ENCODE results near the gene MESP2. TPM values are rescaled to one million over a fixed set of nuclear protein-coding genes. Genes with fewer than 3 reads are reported as not detected.

Gene MESP2
- total RNA-seq, 1 experiment from 2014 or later, result 0.70 TPM

- BruUV-seq (replicated peaks), result no TSS peak
- Mint-ChIP-seq H3K4me1 (ENCODE audit: low read depth, unreplicated experiment) (no peaks in the 10 kb centered on the region), H3K27ac (ENCODE audit: unreplicated experiment) (no peak overlapping the region), H3K27me3 (ENCODE audit: insufficient read depth, unreplicated experiment) (no peaks in the 10 kb centered on the region), H3K36me3 (ENCODE audit: insufficient read depth, unreplicated experiment) (no peaks in the 10 kb centered on the region), H3K9me3 (ENCODE audit: unreplicated experiment) (no peaks in the 10 kb centered on the region), H3K4me3 (ENCODE audit: unreplicated experiment) (no peak overlapping the region)
- ChIA-PET POLR2A (no interaction called here), CTCF (interaction anchor here (1.1 kb wide), 1 partner anchor 126 kb away, joined by 4 read pairs; no protein-coding TSS in a partner anchor)
- no peaks in the 10 kb centered on the region for H3K27me3 ChIP-seq (replicated peaks; ENCODE audit: control insufficient read depth, insufficient read depth, low read length)
- intact Hi-C loops (cut with micrococcal nuclease; ENCODE audit: unreplicated experiment), result no loop called here
- H3K4me1 ChIP-seq, result peaks cover 6% of the 10 kb centered on the region; the same call in 1 of the 2 replicates
- no peak overlapping the region for H3K4me3 ChIP-seq (ENCODE audit: low read depth, low read length)
- TF ChIP-seq, protein P1, sequence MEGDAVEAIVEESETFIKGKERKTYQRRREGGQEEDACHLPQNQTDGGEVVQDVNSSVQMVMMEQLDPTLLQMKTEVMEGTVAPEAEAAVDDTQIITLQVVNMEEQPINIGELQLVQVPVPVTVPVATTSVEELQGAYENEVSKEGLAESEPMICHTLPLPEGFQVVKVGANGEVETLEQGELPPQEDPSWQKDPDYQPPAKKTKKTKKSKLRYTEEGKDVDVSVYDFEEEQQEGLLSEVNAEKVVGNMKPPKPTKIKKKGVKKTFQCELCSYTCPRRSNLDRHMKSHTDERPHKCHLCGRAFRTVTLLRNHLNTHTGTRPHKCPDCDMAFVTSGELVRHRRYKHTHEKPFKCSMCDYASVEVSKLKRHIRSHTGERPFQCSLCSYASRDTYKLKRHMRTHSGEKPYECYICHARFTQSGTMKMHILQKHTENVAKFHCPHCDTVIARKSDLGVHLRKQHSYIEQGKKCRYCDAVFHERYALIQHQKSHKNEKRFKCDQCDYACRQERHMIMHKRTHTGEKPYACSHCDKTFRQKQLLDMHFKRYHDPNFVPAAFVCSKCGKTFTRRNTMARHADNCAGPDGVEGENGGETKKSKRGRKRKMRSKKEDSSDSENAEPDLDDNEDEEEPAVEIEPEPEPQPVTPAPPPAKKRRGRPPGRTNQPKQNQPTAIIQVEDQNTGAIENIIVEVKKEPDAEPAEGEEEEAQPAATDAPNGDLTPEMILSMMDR (IDR thresholded peaks at IDR 0.05; ENCODE audit: insufficient read depth in 1 of 2, low read depth in 1 of 2, low read length in 1 of 2, severe bottlenecking in 1 of 2, unreplicated experiment in 1 of 2), result no peak
- H3K9me3 ChIP-seq, result no peaks in the 10 kb centered on the region
- no peak for DNase-seq
- no peaks in the 10 kb centered on the region for H3K36me3 ChIP-seq (ENCODE audit: control insufficient read depth, insufficient read depth, low read length)
Measured at GRCh38 chr15:89749054-89749453, 27.1 kb upstream of the MESP2 start.

DNA sequence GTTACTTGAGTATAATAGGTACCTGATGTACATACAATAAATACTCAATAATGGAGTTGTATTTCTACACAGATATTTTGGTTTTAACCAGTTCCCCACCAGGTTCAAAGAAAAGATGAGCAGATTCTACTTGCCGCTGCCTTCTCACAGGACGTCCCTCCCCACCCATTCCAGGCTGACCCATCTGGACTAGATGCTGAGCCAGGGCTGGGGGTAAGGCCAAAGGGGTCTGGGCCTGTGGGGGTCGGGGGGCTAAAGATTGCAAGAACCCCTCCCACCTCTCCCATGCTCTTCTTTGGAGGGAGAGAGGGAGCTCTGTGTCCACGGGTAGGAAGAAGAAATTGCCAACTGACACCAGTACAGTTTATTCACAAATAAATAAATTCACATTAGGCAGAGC lies 26.6 kb upstream of the MESP2 start:
- no TSS peak for BruUV-seq (replicated peaks)
- intact Hi-C loops (cut with micrococcal nuclease; ENCODE audit: unreplicated experiment), result no loop called here
- Histone ChIP-seq H3K27me3 (replicated peaks; ENCODE audit: control insufficient read depth, insufficient read depth, low read length) (no peaks in the 10 kb centered on the region), H3K36me3 (ENCODE audit: control insufficient read depth, insufficient read depth, low read length) (no peaks in the 10 kb centered on the region), H3K4me1 (peaks cover 6% of the 10 kb centered on the region; the same call in 1 of the 2 replicates), H3K9me3 (no peaks in the 10 kb centered on the region), H3K4me3 (ENCODE audit: low read depth, low read length) (no peak overlapping the region)
- Mint-ChIP-seq H3K4me3 (ENCODE audit: unreplicated experiment) (peak overlapping the region; percentile 62), H3K4me1 (ENCODE audit: low read depth, unreplicated experiment) (peaks cover 2% of the 10 kb centered on the region), H3K27me3 (ENCODE audit: insufficient read depth, unreplicated experiment) (no peaks in the 10 kb centered on the region), H3K9me3 (ENCODE audit: unreplicated experiment) (no peaks in the 10 kb centered on the region), H3K27ac (ENCODE audit: unreplicated experiment) (no peak overlapping the region), H3K36me3 (ENCODE audit: insufficient read depth, unreplicated experiment) (no peaks in the 10 kb centered on the region)
- TF ChIP-seq, protein P1 (IDR thresholded peaks at IDR 0.05; ENCODE audit: insufficient read depth in 1 of 2, low read depth in 1 of 2, low read length in 1 of 2, severe bottlenecking in 1 of 2, unreplicated experiment in 1 of 2), result no peak
- DNase-seq, result no peak
- ChIA-PET POLR2A (no interaction called here), CTCF (interaction anchor here (0.6 to 1.8 kb wide), 4 partner anchors 9 to 144 kb away, joined by 3 to 11 read pairs (median 6); partner anchors contain the start of gene AP3S2)

DNA sequence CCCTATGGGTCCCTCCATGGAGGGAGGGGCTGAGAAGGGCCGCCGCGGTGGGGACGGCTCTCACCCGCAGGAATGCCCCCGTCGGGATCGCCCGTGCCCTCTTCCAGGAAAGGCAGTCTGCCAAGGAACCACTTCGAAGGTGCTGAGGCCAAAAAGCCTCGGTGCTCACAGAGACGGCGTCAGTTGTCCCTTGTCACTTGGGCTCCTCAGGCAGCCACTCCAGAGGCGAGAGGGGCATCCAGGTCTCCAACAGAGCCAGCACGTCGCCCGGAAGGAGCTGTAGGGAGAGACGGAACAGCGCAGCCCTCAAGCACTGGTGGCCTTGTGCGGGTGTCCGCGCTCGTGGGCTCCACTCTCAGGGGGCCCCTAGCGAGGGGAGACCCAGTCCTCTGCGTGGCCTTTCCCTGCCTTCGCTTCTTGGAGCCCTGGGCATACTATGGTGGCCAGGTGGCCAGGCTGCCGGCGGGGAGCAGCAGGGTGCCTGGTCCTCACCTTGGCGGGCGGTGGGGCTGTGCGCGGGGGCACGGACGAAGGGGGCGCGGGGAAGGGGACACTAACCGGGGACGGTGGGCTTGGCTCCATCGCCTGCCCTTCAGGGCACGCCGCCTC lies 26.1 kb upstream of the MESP2 start:
- ChIA-PET POLR2A (interaction anchor here (0.9 kb wide), 1 partner anchor 10 kb away, joined by 3 read pairs; no protein-coding TSS in a partner anchor), CTCF (interaction anchor here (0.6 to 1.8 kb wide), 7 partner anchors 9 to 144 kb away, joined by 3 to 14 read pairs (median 4); partner anchors contain the start of gene AP3S2)
- no peaks in the 10 kb centered on the region for H3K27me3 ChIP-seq (replicated peaks; ENCODE audit: control insufficient read depth, insufficient read depth, low read length)
- no peak overlapping the region for H3K27ac Mint-ChIP-seq (ENCODE audit: unreplicated experiment)
- H3K4me1 ChIP-seq, result peaks cover 11% of the 10 kb centered on the region
- H3K36me3 ChIP-seq (ENCODE audit: control insufficient read depth, insufficient read depth, low read length), result no peaks in the 10 kb centered on the region
- H3K27me3 Mint-ChIP-seq (ENCODE audit: insufficient read depth, unreplicated experiment), result no peaks in the 10 kb centered on the region
- H3K4me1 Mint-ChIP-seq (ENCODE audit: low read depth, unreplicated experiment), result peaks cover 8% of the 10 kb centered on the region
- H3K9me3 ChIP-seq, result no peaks in the 10 kb centered on the region
- H3K4me3 Mint-ChIP-seq (ENCODE audit: unreplicated experiment), result peak overlapping the region; percentile 62
- no TSS peak for BruUV-seq (replicated peaks)
- no peaks in the 10 kb centered on the region for H3K9me3 Mint-ChIP-seq (ENCODE audit: unreplicated experiment)
- intact Hi-C loops (cut with micrococcal nuclease; ENCODE audit: unreplicated experiment), result no loop called here
- H3K4me3 ChIP-seq (ENCODE audit: low read depth, low read length), result peak overlapping the region; percentile 59
- no peaks in the 10 kb centered on the region for H3K36me3 Mint-ChIP-seq (ENCODE audit: insufficient read depth, unreplicated experiment)
- TF ChIP-seq, protein P1 (IDR thresholded peaks at IDR 0.05; ENCODE audit: insufficient read depth in 1 of 2, low read depth in 1 of 2, low read length in 1 of 2, severe bottlenecking in 1 of 2, unreplicated experiment in 1 of 2), result no peak
- no peak for DNase-seq

Data from Caco-2 (cell line).